Heart left ventricle (tissue), 13 donors: ENCODE measurements around the gene CDH11.

ENCODE experiments used
- CTCF ChIP-seq, 12 donors: fragments of 200-600 bp; sonication (generic) in 4 of 12; IDR thresholded peaks; one replicate each; pipeline versions ENCODE4 v1.5.0 to v1.8.0; 2018 to 2022; ENCODE audit warnings: antibody characterized with exemption in 12 of 12, mild to moderate bottlenecking in 5 of 12
- POLR2A ChIP-seq, 2 donors: fragments of 450-650 bp; IDR thresholded peaks; one replicate each; pipeline ENCODE4 v1.6.1; 2017; ENCODE audit warnings: antibody characterized with exemption in 2 of 2, mild to moderate bottlenecking in 2 of 2, moderate library complexity in 2 of 2
- donor health status: ischemic (EF 13 %, LVEDD 7.1; RV severe dilation, severe dysfunction).
- donor health status: DM: no; HTN: yes; CAD: no.
- donor health status: DM: no; HTN: no; CAD: no.
- donor health status: ischemic (EF 25% LVEDD 6.9; RV normal size, moderate dysfunction).
- donor health status: ischemic (EF 25% LVEDD 5.7; RV mildly dilated, moderate dysfunction).
- donor health status: ischemic (EF 35%, LVEDD 5.7; RV mildly dilated, moderate dysfunction).
- donor health status: nonischemic (EF 11% LVEDD 7.7; RV severe dilation, severe dysfunction).
- donor health status: DM: yes; HTN: yes; CAD: no.
- donor health status: PGD.
- donor health status: ischemic (EF 29% LVEDD 5.4; RV normal size, mild dysfunction).
- donor health status: nonischemic (EF 23%, LVEDD 6.1; RV moderate dilation, normal function).

- TF ChIP-seq CTCF (IDR thresholded peaks at IDR 0.05), result no peak
- TF ChIP-seq POLR2A (IDR thresholded peaks at IDR 0.05), result no peak
Measured at GRCh38 chr16:64900019-64900418, 221.8 kb downstream of the CDH11 start.
